Endothelial cell of umbilical vein (primary cell): ENCODE data around the gene RPA1. TPM values are rescaled to one million over a fixed set of nuclear protein-coding genes. Genes with fewer than 3 reads are reported as not detected.

Source experiments
- BruUV-seq: library from RNA; stranded (reverse); fragments of 400-500 nt; replicated peaks from 2 replicates; lab custom pipeline; 2021; lab: Mats Ljungman, UMichigan
- CTCF ChIA-PET: fragments of 300-600, 350-600 bp; sonication (Branson Sonifier 250); formaldehyde crosslinking; loops from one replicate; lab custom pipeline; 2021; ENCODE audit warnings: antibody characterized with exemption, inconsistent platforms; lab: Charles Lee
- POLR2A ChIA-PET: fragments of 300-600, 350-600 bp; sonication (Branson Sonifier 250); formaldehyde crosslinking; loops from one replicate; lab custom pipeline; 2021; ENCODE audit warnings: antibody characterized with exemption, inconsistent platforms; lab: Charles Lee
- DNase-seq: peaks from one replicate; pipeline ENCODE4 v3.0.0-alpha.2; 2011; ENCODE audit warnings: low read depth, low spot score
- FAIRE-seq: peaks from 2 replicates; lab custom pipeline; 2011; peaks lifted over from hg19 to GRCh38; lab: Jason Lieb, UNC
- H2AFZ ChIP-seq: 2 replicates; pipeline ENCODE4 v1.6.0; 2012; ENCODE audit warnings: low read depth, low read length, control low read depth, inconsistent platforms
- H3K27ac ChIP-seq: 2 replicates; pipeline ENCODE4 v1.5.1; 2011; ENCODE audit warnings: low read depth, mild to moderate bottlenecking, control low read depth, low read length, moderate library complexity; ENCODE audit not compliant: insufficient read depth
- H3K27me3 ChIP-seq, 2 experiments: 2 replicates each; pipeline versions ENCODE4 v1.6.0 to v1.6.1; 2011; ENCODE audit warnings: low read length in 2 of 2, mixed read lengths in 1 of 2; ENCODE audit not compliant: control insufficient read depth in 2 of 2, insufficient read depth in 2 of 2
- H3K36me3 ChIP-seq, 2 experiments: 2 replicates in 1 of 2; 3 replicates in 1 of 2; pipeline ENCODE4 v1.5.1; 2011; ENCODE audit warnings: low read length in 2 of 2, mild to moderate bottlenecking in 1 of 2, moderate library complexity in 1 of 2; ENCODE audit not compliant: control insufficient read depth in 2 of 2, insufficient read depth in 2 of 2; ENCODE audit errors: extremely low read depth in 1 of 2
- H3K4me1 ChIP-seq: 3 replicates; pipeline ENCODE4 v1.5.1; 2011; ENCODE audit warnings: mild to moderate bottlenecking, low read length; ENCODE audit not compliant: control insufficient read depth, insufficient read depth; ENCODE audit errors: extremely low read depth
- H3K4me2 ChIP-seq: 2 replicates; pipeline ENCODE4 v1.6.1; 2011; ENCODE audit warnings: low read length, control low read depth, mixed read lengths; ENCODE audit not compliant: insufficient read depth
- H3K4me3 ChIP-seq, 3 experiments: fragments of 200-600 bp in 1 of 3; sonication (generic), shearing (Covaris generic) in 1 of 3; replicated peaks in 1 of 3; 2 replicates each; pipeline ENCODE4 v1.5.1; 2011 to 2016; ENCODE audit warnings: control low read depth in 3 of 3, low read length in 3 of 3, mild to moderate bottlenecking in 2 of 3, inconsistent platforms in 1 of 3, low read depth in 1 of 3, moderate library complexity in 1 of 3; ENCODE audit not compliant: insufficient read depth in 1 of 3
- H3K79me2 ChIP-seq: 2 replicates; pipeline ENCODE4 v1.6.0; 2012; ENCODE audit warnings: low read length, inconsistent platforms; ENCODE audit not compliant: control insufficient read depth, insufficient read depth
- H3K9ac ChIP-seq: replicated peaks from 2 replicates; pipeline ENCODE3; 2011; ENCODE audit warnings: low read length, control low read depth; ENCODE audit not compliant: insufficient read depth; ENCODE audit errors: extremely low read depth
- H3K9me1 ChIP-seq: replicated peaks from 3 replicates; pipeline ENCODE4 v1.6.0; 2011; ENCODE audit warnings: mild to moderate bottlenecking, low read length; ENCODE audit not compliant: control insufficient read depth, insufficient read depth; ENCODE audit errors: extremely low read depth
- H3K9me3 ChIP-seq: replicated peaks from 2 replicates; pipeline ENCODE4 v1.5.1; 2012; ENCODE audit warnings: low read length, inconsistent platforms; ENCODE audit not compliant: control insufficient read depth, insufficient read depth
- H4K20me1 ChIP-seq: replicated peaks from 2 replicates; pipeline ENCODE3; 2011; ENCODE audit warnings: mild to moderate bottlenecking, low read length; ENCODE audit not compliant: control insufficient read depth, insufficient read depth; ENCODE audit errors: extremely low read depth
- EZH2 ChIP-seq: IDR thresholded peaks from 2 replicates; pipeline ENCODE4 v1.6.1; 2012; ENCODE audit warnings: borderline replicate concordance, low read depth, mild to moderate bottlenecking, moderate library complexity, low read length, inconsistent platforms; ENCODE audit not compliant: severe bottlenecking
- FOS ChIP-seq: IDR thresholded peaks from 2 replicates; pipeline ENCODE4 v1.6.1; 2011; ENCODE audit warnings: mild to moderate bottlenecking, low read length, moderate library complexity, borderline replicate concordance; ENCODE audit not compliant: insufficient read depth
- GATA2 ChIP-seq: IDR thresholded peaks from 2 replicates; pipeline ENCODE4 v1.7.0; 2011; ENCODE audit warnings: low read depth, mild to moderate bottlenecking, moderate library complexity, mixed read lengths, low read length; ENCODE audit not compliant: insufficient read length, insufficient read depth
- JUN ChIP-seq: IDR thresholded peaks from 2 replicates; pipeline ENCODE4 v1.6.1; 2011; ENCODE audit warnings: borderline replicate concordance, low read depth; ENCODE audit not compliant: insufficient read length, insufficient read depth
- MYC ChIP-seq: IDR thresholded peaks from one replicate; pipeline ENCODE4 v1.6.1; 2011; ENCODE audit warnings: mild to moderate bottlenecking, low read depth, low read length
- POLR2A ChIP-seq: IDR thresholded peaks from 2 replicates; pipeline ENCODE4 v1.6.1; 2012; ENCODE audit warnings: low read depth, mild to moderate bottlenecking, control low read depth, low read length
- POLR2AphosphoS5 ChIP-seq: IDR thresholded peaks from 2 replicates; pipeline ENCODE4 v1.6.1; 2012; ENCODE audit warnings: low read depth, mild to moderate bottlenecking, control low read depth, low read length, moderate library complexity; ENCODE audit not compliant: insufficient read depth
- dilution Hi-C: fragments of 300-500 bp; cut with MboI; formaldehyde crosslinking; loops from one replicate; pipeline ENCODE4 v1.15.0; 2019; ENCODE audit warnings: low sequenced_read_pairs; ENCODE audit not compliant: extremely low pct_ligation_motif_present
- intact Hi-C: fragments of 100-400 bp; cut with micrococcal nuclease; formaldehyde crosslinking; loops from one replicate; pipeline ENCODE4 v1.10.0; 2022
- polyA plus RNA-seq, 4 experiments: library from polyadenylated mRNA; depleted of rRNA in 3 of 4; stranded (reverse) in 3 of 4; unstranded in 1 of 4; fragments of >200 nt; gene quantifications; 2 replicates each; pipeline versions ENCODE4 v1.2.1 to v1.2.3, GENCODE V29; 2011 to 2012; ENCODE audit warnings: missing spikeins in 1 of 4
- total RNA-seq: library from RNA; stranded (reverse); gene quantifications from 2 replicates; pipeline ENCODE4 v1.2.3, GENCODE V29; 2021
- TF ChIP-seq, protein P1 (sequence below): IDR thresholded peaks from 2 replicates; pipeline ENCODE4 v1.6.1; 2011; ENCODE audit not compliant: insufficient read depth, insufficient read length
- TF ChIP-seq, protein P2 (sequence below), 2 donors: IDR thresholded peaks; 1 replicate in 1 of 2; 2 replicates in 1 of 2; pipeline ENCODE4 v1.5.1; 2011; ENCODE audit warnings: low read length in 2 of 2, mild to moderate bottlenecking in 2 of 2, moderate library complexity in 2 of 2, control low read depth in 1 of 2, inconsistent platforms in 1 of 2, low read depth in 1 of 2; ENCODE audit not compliant: insufficient read depth in 1 of 2; ENCODE audit errors: extremely low read depth in 1 of 2

RPA1 gene
- total and polyA plus RNA-seq, 2 donors (not counting 3 experiments of a cell fraction or from before 2014, with no cell fraction given) = 50.5 to 123 TPM

DNA sequence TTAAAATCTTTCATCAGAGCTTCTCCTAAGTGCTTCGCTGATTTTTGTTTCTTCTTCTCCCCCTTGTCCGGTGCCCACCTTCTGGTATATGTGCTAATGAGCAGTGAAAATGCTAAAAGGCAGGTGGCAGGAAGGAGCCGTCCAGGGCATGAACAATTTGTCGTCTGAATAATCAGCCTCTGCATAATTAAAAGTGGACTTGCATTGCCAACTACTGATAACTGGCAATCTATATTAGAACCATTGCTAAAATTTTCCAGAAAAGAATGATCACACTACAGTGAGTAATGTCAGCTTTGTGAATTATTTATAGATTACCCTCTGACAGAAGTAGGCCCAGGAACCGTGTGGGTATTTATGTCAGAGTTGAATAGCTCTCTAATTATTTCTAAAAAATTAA, 39.9 kb upstream of the RPA1 start:
- DNase-seq (no peak), FAIRE-seq (no peak)
- POLR2A ChIA-PET = no interaction called here
- no peaks in the 10 kb centered on the region for H4K20me1 ChIP-seq
- intact Hi-C loops (no loop called here), dilution Hi-C loops (no loop called here)
- H3K4me1 ChIP-seq = peaks cover 13% of the 10 kb centered on the region
- BruUV-seq = no TSS peak
- no peak overlapping the region for H3K4me3 ChIP-seq
- H3K27me3 ChIP-seq = no peaks in the 10 kb centered on the region
- no peaks in the 10 kb centered on the region for H3K79me2 ChIP-seq
- no peak overlapping the region for H3K9ac ChIP-seq
- H2AFZ ChIP-seq = no peak overlapping the region
- H3K9me3 ChIP-seq = no peaks in the 10 kb centered on the region
- no peak overlapping the region for H3K4me2 ChIP-seq
- no peak overlapping the region for H3K27ac ChIP-seq
- H3K36me3 ChIP-seq = peaks cover 0 to 2% of the 10 kb centered on the region in 2 experiments
- TF ChIP-seq GATA2 = no peak
- TF ChIP-seq, protein P1, sequence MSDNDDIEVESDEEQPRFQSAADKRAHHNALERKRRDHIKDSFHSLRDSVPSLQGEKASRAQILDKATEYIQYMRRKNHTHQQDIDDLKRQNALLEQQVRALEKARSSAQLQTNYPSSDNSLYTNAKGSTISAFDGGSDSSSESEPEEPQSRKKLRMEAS = no peak
- TF ChIP-seq EZH2 = no peak
- TF ChIP-seq POLR2AphosphoS5 = no peak
- no peak for TF ChIP-seq JUN
- TF ChIP-seq MYC = no peak
- TF ChIP-seq POLR2A = no peak
- TF ChIP-seq, protein P2, sequence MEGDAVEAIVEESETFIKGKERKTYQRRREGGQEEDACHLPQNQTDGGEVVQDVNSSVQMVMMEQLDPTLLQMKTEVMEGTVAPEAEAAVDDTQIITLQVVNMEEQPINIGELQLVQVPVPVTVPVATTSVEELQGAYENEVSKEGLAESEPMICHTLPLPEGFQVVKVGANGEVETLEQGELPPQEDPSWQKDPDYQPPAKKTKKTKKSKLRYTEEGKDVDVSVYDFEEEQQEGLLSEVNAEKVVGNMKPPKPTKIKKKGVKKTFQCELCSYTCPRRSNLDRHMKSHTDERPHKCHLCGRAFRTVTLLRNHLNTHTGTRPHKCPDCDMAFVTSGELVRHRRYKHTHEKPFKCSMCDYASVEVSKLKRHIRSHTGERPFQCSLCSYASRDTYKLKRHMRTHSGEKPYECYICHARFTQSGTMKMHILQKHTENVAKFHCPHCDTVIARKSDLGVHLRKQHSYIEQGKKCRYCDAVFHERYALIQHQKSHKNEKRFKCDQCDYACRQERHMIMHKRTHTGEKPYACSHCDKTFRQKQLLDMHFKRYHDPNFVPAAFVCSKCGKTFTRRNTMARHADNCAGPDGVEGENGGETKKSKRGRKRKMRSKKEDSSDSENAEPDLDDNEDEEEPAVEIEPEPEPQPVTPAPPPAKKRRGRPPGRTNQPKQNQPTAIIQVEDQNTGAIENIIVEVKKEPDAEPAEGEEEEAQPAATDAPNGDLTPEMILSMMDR (IDR thresholded peaks at IDR 0.05; ENCODE audit: extremely low read depth in 1 of 2, insufficient read depth in 1 of 2, low read depth in 1 of 2, low read length in 2 of 2) = no peak
- no peak for TF ChIP-seq FOS
- CTCF ChIA-PET = no interaction called here
- no peaks in the 10 kb centered on the region for H3K9me1 ChIP-seq
